ENCODE measurements around the gene SHROOM3. TPM values are rescaled to one million over a fixed set of nuclear protein-coding genes. Genes with fewer than 3 reads are reported as not detected.

SHROOM3 gene
- total RNA-seq, 3 donors from 2014 or later: 105 to 263 (median 158) TPM

GRCh38 chr4:76745240-76745639 is 310.2 kb downstream of the SHROOM3 start:
- TF ChIP-seq, protein P1, sequence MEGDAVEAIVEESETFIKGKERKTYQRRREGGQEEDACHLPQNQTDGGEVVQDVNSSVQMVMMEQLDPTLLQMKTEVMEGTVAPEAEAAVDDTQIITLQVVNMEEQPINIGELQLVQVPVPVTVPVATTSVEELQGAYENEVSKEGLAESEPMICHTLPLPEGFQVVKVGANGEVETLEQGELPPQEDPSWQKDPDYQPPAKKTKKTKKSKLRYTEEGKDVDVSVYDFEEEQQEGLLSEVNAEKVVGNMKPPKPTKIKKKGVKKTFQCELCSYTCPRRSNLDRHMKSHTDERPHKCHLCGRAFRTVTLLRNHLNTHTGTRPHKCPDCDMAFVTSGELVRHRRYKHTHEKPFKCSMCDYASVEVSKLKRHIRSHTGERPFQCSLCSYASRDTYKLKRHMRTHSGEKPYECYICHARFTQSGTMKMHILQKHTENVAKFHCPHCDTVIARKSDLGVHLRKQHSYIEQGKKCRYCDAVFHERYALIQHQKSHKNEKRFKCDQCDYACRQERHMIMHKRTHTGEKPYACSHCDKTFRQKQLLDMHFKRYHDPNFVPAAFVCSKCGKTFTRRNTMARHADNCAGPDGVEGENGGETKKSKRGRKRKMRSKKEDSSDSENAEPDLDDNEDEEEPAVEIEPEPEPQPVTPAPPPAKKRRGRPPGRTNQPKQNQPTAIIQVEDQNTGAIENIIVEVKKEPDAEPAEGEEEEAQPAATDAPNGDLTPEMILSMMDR (IDR thresholded peaks at IDR 0.05): no peak
- H3K36me3 ChIP-seq (ENCODE audit: low read depth): peaks cover 4% of the 10 kb centered on the region
- DNase-seq: no peak
- no peak overlapping the region for H3K4me3 ChIP-seq
- H3K9me3 ChIP-seq: no peaks in the 10 kb centered on the region
- intact Hi-C loops (cut with DNase I, micrococcal nuclease): no loop called here
- no peaks in the 10 kb centered on the region for H3K4me1 ChIP-seq (ENCODE audit: low read depth)
- ATAC-seq: no peak

- ATAC-seq: no peak
- H3K9me3 ChIP-seq: no peaks in the 10 kb centered on the region
- no peak overlapping the region for H3K4me3 ChIP-seq
- H3K36me3 ChIP-seq (ENCODE audit: low read depth): no peaks in the 10 kb centered on the region
- no peaks in the 10 kb centered on the region for H3K4me1 ChIP-seq (ENCODE audit: low read depth)
- no peak for DNase-seq
- TF ChIP-seq, protein P1 (IDR thresholded peaks at IDR 0.05): no peak
- intact Hi-C loops (cut with DNase I, micrococcal nuclease): no loop called here
Observed at GRCh38 chr4:76747563-76747962, 312.5 kb downstream of the SHROOM3 start.

DNA sequence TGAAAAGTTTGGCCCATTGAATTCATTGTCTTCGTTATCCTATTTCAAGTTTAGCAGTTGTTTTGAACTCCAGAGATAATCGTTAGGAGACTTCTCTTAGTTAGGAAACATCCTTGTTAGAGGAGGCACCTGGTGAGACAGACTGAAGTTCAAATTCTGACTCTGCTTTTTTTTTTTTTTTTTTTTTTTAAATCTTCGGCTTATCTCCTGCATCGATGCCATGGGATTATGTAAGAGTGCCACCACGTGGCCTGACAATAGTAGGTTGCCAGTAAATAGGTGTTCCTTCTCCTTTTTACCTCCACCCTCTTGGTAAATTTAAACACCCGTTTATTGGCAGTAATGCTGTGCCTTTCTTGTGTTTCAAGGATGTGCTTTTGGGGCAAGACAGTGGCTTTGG is 313.6 kb downstream of the SHROOM3 start:
- no peaks in the 10 kb centered on the region for H3K9me3 ChIP-seq
- DNase-seq (peak in 2 of 3 donors; percentile 56 to 76), ATAC-seq (peak; percentile 85)
- intact Hi-C loops (cut with DNase I, micrococcal nuclease): no loop called here
- H3K36me3 ChIP-seq (ENCODE audit: low read depth): no peaks in the 10 kb centered on the region
- H3K4me1 ChIP-seq (ENCODE audit: low read depth): no peaks in the 10 kb centered on the region
- no peak overlapping the region for H3K4me3 ChIP-seq
- TF ChIP-seq, protein P1 (IDR thresholded peaks at IDR 0.05): no peak

GRCh38 chr4:76749355-76749754 is 314.3 kb downstream of the SHROOM3 start:
- Histone ChIP-seq H3K9me3 (no peaks in the 10 kb centered on the region), H3K4me3 (no peak overlapping the region), H3K4me1 (ENCODE audit: low read depth) (no peaks in the 10 kb centered on the region), H3K36me3 (ENCODE audit: low read depth) (no peaks in the 10 kb centered on the region)
- TF ChIP-seq, protein P1 (IDR thresholded peaks at IDR 0.05): no peak
- DNase-seq: no peak
- intact Hi-C loops (cut with DNase I, micrococcal nuclease): no loop called here
- no peak for ATAC-seq

- TF ChIP-seq, protein P1 (IDR thresholded peaks at IDR 0.05): no peak
- no peaks in the 10 kb centered on the region for H3K9me3 ChIP-seq
- ATAC-seq (no peak), DNase-seq (no peak)
- no peaks in the 10 kb centered on the region for H3K36me3 ChIP-seq (ENCODE audit: low read depth)
- intact Hi-C loops (cut with DNase I, micrococcal nuclease): loop anchor here in 1 of 2 donors (10.0 kb wide), 1 partner anchor 316 kb away; the partner anchor contains the start of gene SHROOM3
- no peaks in the 10 kb centered on the region for H3K4me1 ChIP-seq (ENCODE audit: low read depth)
- no peak overlapping the region for H3K4me3 ChIP-seq
Observed at GRCh38 chr4:76750716-76751115, 315.7 kb downstream of the SHROOM3 start.

Measured in mucosa of descending colon (tissue), 3 donors.